HG02981 (cell line): ENCODE results near the gene NPHP1.
"Not testable (repeated sequence)": the region's sequence is repeated elsewhere in the genome, so short reads cannot be mapped to it uniquely, and the experiment has no call there.

Experiments used
- ATAC-seq: cut with Tn5 transposase; IDR thresholded peaks from one replicate; pipeline ENCODE4 v1.9.1; 2021; ENCODE audit warnings: mild to moderate bottlenecking, moderate library complexity; ENCODE audit not compliant: unreplicated experiment

The NPHP1 gene

DNA sequence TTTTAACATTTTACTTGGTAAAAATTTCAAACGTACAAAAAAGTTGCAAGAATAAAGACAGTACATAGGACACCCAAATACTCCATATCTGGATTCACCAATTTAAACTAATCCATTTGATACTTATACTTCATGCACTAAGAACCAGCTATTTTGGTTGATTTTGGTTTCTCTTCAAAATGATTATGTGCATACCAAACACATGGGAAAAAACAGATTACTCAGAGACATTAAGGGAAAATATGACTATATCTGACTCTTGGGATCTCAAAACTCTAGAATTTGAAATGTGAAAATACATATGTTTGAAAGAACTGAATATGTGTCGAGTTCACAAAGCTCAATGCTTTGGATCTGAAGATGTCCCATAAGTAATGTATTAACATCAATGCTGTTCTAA lies 73.6 kb downstream of the NPHP1 start:
- ATAC-seq: no peak

DNA sequence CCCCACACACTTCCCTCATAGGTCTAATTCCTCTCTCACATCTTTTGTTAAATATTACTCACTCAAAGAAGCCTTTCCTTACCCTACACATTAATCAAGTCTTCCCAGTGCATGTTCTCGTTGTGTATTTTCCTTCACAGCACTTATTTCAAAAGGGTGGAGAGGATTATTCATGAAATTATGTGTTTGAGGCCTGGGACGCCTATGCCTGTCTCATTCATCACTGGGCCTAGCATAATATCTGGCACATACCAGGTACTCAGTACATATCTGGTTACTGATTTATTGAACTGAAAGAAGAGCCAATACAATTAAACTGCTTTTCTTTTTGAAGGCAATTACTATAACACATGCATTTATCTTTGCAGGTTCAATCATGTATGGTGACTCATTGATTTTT lies 74.1 kb downstream of the NPHP1 start:
- no peak for ATAC-seq

DNA sequence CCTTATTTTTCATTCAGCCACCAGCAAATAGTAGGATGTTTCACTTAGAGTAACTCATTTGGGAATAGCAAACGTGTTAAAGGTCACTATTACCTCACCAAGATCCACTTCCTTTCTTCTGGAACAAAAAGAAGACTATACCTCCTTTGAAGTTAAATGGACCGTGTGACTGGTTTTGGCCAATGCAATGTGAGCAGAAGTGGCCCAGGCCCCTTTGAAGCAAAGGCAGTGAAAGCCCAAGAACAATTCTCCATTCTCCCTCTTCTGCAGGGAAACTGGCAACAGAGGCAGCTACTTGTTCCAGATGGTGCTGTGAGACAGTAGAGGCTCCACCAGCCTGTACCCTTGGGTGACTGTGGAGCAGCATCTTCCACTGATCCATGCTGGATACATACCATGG lies 77.9 kb downstream of the NPHP1 start:
- ATAC-seq: no peak

DNA sequence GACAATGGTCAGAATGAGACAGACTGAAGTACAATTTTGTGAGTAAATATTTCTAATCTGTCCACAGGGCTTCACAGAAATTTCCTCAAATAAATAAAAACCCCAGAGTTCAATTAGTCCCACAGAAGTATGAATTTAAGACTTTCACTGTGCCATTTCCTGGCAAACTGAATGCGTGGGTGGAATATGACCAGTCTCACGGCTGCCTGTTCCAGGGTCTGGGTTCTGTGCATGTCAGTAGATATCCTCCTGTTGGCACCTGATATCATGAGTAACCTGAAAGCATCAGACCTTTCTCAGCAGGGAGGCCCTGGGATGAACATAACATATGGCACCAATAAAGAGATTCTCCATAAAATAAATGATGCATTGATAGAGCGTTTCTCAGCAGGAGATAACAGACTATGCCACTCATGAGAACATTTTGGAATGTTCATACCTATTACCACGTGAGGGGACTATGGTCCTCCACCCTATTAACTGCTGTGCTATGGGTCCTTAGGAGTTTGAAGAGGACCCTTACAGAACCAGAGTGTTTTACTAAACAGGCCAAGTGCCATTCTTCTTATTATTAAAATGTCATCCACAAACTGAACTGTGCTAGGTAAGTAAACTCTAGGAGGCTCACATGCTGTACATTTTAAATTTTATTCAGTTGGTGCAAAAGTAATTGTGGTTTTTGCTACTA lies 78.6 kb downstream of the NPHP1 start:
- no peak for ATAC-seq

DNA sequence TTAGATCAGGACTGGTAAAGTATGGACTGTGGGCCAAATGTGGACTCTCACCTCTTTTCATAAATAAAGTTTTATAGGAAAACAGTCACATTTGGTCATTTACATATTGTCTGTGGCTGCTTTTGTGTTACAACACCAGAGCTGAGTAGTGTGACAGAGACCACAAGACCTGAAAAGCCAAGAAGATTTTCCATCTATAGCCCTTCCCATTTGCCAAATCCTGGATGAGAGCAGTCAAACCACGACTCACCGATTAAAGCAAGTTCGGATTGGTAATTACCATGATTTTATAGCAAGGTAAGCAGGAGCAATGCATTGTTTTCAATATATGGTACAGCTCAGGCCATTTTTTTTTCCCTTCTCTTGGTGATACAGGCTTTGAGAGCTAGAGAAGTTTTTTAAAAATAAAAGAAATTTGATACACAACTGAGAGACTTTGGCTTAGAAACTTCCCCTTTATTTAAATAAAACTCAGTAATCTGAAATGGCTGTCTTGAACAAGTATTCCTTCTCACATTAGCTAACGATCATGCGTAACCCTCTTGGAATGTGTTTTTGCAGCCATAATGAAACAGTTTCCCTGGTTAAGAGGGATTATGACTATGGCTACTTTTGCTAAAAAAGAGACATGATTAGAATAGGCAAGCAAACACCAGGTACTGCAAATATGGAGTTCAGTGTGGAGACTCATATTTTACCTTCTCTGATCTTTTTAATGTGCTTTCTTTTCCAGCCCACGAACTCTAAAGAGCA lies 79.7 kb downstream of the NPHP1 start:
- no peak for ATAC-seq

DNA sequence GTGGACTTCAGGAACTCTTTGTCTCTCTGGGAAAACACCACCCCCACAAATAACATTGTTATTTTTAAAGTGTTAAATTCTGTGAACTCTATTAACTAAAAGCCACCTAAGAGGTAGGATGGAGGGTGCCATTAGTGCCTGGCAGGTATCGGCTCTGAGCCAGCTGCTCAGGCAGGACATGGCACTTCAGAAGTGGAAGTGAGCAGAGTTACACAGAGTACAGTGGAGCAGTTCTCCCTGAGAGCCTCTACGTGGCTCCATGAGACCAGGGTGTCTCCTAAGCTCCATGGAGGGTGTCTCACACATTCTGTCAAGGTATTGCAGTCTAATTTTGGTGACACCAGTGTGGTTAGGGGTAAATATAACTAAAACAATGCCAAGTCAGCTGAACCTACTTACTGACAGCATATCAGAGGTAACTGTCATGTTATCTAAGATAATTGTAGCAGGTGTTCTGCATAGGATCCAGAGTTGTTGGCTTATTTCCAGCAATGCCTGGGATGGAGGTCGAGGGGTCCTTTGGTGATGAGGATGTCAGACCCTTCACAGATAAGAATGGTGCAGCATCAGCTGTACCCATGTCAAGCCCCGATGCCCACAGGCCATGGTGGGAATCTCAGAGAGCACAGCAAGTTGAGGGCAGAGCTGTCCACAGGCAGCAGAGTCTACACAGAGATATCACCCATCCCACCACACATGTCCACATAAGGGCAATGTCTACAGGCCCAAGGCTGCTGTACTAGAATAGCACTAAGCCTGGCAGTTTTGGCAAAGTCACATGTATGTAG lies 80.6 kb downstream of the NPHP1 start:
- ATAC-seq: no peak

DNA sequence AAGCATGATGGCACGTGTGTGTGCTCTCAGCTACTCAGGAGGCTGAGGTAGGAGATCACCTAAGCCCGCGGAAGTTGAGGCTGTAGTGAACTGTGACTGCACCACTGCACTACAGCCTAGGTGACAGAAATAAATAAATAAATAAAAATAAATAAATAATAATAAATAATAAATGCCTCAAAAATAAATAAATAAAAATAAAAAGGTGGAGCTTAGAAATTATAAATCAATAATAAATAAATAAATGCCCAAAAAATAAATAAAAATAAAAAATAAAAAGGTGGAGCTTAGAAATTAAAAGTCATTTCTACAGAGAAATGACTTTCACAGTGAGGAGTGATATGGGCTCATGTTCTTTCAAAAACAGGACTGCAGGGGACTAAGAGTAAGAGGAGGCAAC lies 83.2 kb downstream of the NPHP1 start:
- no peak for ATAC-seq

DNA sequence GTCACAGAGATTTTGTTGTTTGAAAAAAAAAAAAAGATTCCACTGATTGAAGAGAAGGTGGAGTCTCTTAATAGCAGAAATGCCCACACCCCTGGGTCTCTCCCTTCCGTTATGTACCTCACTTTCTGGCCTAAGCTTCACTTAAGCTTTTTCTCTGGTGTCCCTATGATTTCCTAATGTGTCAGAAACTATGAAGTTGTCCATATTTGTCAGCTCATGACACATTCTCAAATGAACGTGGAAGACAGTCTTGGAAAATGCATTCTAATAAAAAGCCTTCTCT lies 83.8 kb downstream of the NPHP1 start:
- ATAC-seq: no peak

DNA sequence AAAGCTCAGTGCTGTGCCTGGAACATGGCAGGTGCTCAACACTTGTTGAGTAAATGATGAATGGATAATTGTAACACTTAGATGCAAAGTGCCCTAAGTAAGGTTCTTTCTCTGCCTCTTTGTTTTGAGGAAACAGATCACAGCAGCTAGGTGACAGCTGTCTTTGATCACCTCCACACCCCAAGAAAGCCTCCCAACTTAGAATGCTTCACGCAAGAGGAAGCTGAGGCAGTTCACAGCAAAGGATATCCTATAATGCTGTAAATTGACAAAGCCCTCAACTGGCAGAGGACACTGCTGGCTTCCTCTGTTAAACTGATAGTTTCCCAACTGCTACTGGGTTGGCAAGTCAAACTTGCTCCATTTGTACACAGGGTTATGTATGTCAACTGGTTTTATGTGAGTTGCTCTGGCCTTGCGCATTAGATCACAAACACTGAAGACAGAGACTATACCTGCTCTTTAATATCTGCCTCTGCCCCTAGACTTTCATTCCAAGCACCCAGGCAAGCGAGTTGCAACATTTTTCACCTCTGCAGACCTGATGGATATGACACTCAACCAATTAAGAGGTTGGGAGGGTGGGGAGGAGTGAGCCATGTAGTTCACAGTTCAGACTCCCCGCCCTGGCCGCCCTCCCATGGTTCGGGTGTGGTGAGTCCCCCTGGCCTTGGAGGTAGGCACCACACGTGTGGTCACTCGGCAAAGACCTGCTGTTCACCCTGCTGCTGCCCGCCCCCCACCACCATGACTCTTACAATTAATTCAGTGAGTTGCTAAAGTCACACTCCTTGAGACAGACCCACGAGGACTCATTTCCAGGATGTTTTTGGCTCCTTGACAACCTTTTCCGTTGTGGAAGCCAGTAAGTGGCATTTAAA lies 84.4 kb downstream of the NPHP1 start:
- no peak for ATAC-seq

DNA sequence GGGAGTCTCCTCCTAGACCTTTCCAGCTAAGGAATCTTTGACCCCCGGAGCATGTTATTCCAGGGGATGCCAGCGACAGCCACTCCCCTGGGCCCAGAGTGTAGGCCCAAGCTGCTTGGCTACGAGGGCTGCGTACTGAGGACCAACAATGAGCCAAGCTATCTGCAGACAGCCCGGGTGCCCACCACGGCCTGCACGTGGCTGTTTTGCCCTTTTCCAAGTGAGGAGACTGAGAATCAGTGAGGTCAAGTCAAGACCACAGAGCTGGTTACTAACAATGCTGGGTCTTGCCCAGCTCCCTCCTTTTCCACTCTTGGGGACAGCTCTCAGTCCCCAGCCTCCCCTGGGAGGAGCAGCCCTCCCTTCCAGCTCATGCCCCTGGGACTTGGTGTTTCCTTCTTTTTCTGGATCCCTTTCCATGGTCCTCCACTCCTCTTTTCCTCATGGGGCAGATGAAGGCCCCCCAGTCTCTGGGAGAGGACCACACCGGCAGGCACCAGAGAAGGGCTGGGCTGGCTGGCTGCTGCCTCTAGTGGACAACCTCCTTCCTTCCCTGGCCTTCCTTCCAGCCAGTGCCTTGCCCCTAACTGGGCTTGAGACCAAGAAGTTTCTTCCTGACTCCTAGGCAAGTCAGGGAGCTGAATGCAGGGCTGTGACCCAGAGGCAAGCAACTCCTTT lies 88.6 kb downstream of the NPHP1 start:
- no peak for ATAC-seq

DNA sequence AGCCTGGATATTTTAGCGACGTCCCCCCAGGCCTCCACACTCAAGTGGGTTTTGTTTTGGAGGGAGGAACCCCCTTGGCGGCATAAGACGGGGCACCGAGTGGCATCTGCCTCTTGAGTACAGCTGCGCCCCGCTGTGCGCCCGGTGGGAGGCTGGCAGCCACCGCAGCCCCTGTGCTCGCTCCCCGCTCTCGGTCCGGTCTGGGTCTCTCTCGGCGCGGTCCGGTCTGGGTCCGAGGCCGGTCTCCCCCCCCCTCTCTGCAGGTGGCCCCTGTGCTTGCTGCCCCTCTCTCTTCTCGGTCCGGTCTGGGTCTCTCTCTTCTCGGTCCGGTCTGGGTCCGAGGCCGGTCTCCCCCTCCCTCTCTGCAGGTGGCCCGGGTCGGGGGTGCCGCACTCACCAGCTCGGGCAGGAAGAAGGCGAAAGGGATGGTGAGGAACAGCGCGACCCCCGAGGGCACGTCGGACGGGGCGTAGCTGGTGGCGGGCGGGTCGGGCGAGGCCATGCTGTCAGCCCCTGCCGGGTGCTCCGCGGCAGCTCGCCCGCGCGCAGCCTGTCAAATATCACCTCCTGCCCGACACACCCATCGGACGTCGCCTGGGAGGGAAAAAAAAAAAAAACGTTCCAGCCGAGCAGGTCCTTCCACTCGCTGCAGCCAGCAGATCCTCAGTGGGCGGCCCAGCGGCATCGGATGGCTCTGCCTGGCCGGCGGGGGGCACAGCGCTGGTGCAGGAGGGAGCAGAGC lies 89.4 kb downstream of the NPHP1 start, which contains the start of gene MALL:
MALL (minus strand) TSS at position 532 of the 742 bp plus-strand sequence; CDS start at position 502, 30 bp downstream.
- ATAC-seq: no peak

DNA sequence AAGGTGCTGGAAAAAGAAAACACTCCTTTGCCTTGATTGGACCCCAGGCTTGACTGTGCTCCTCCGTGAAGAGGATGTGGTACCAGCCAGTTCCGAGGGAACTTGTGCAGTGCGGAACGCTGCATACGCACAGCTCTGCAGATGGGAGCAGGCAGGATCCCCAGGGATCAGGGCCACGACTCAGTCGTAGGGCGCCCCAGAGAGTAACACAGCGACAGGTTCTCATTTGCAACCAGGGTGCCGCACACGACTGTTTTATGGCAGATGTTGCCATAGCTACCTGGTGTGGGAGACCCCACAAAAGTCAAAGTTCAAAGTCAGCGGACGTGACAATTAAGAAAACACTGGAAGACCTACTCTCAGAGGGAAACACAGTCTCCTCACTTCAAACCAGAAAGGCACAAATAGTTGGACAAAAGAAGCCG lies 90.0 kb downstream of the NPHP1 start:
- no peak for ATAC-seq

DNA sequence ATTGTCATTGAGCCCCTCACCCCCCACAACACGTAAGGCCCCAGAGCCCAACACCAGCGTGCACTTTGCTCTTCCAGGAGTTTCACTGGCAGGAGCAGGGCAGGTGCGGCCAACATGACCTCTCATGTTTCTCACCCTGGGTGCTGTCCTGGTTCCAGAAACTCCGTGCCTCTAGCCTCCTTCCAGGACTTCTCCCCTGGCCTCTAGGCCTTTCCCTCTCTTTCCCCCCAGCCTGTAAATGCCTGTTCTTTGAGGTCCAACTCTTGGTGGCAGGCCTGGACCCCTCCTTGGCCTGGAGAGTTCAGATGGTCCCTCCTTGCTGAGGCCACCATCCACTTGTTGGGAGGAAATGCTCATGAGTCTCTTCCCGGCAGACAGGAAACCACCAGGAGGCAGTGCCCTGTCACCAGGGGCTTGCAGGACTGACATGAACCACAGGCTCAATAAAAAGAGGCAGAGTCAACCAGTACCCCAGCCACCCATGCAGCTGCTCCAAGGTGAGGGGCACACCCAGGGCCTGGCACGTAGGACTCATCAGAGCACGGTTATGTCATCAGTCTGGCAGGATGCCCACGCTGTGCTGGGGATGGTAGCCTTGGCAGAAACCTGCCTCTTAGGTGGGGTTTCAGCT lies 90.7 kb downstream of the NPHP1 start:
- no peak for ATAC-seq

DNA sequence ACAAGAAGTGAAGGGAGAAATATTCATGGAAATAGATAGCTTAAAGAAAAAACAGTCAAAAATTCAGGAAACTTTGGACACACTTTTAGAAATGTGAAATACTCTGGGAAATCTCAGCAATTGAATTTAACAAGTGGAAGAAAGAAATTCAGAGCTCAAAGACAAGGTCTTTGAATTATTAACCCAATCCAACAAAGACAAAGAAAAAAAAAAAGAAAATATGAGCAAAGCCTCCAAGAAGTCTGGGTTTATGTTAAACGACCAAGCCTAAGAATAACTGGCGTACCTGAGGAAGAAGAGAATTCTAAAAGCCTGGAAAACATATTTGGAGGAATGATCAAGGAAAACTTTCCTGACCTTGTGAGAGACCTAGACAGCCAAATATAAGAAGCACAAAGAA lies 96.5 kb downstream of the NPHP1 start:
- not testable (repeated sequence) for ATAC-seq

DNA sequence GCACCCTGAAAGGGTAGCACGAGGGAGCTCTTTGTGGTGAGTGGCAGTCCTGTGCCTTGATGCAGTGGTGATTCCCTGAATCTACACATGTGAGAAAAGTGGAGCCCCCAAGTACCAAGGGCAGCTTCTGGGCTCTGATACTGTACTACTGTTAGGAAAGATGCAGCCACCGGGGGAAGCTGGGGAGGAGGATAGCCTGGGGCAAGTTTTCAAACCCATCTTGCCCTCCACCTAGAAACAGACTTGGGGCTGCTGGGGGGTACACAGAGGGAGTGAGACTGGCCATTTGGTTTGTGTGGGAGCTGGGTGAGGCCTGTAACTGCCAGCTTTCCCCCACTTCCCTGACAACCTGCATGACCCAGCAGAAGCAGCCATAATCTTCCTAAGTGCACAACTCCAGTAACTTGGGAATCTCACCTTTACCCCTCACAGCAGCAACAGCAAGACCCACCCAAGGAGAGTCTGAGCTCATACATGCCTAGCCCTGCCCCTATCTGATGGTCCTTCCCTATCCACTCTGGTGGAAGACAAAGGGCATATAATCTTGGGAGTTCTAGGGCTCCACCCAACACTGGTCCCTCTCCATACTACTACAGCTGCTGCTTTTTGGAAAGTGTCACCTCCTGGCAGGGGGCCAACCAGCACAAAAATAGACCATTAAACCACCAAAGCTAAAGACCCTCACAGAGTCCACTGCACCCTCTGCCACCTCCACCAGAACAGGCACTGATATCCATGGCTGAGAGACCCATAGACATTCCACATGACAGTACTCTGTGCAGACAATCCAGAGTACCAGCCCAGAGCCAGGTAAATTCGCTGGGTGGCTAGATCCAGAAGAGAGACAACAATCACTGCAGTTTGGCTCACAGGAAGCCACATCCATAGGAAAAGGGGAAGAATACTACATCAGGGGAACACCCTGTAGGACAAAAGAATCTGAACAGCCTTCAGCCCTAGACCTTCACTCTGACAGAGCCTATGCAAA lies 97.4 kb downstream of the NPHP1 start:
- ATAC-seq: no peak

DNA sequence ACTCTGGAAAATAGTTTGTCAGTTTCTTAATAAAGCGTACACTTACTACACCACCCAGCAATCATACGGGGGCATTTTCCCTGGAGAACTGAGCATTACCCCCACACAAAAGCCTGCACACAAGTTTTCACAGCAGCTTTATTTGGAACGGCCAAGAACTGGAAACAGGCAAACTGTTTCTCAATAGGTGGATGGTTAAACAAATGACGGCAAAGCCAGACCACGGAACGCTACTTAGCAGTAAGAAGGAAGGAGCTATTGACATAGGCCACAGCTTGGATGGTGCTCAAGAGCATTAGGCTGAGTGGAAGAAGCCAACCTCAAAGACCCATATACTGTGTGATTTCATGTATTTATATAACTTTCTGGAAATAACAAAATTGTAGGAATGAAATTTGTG lies 98.2 kb downstream of the NPHP1 start:
- no peak for ATAC-seq

DNA sequence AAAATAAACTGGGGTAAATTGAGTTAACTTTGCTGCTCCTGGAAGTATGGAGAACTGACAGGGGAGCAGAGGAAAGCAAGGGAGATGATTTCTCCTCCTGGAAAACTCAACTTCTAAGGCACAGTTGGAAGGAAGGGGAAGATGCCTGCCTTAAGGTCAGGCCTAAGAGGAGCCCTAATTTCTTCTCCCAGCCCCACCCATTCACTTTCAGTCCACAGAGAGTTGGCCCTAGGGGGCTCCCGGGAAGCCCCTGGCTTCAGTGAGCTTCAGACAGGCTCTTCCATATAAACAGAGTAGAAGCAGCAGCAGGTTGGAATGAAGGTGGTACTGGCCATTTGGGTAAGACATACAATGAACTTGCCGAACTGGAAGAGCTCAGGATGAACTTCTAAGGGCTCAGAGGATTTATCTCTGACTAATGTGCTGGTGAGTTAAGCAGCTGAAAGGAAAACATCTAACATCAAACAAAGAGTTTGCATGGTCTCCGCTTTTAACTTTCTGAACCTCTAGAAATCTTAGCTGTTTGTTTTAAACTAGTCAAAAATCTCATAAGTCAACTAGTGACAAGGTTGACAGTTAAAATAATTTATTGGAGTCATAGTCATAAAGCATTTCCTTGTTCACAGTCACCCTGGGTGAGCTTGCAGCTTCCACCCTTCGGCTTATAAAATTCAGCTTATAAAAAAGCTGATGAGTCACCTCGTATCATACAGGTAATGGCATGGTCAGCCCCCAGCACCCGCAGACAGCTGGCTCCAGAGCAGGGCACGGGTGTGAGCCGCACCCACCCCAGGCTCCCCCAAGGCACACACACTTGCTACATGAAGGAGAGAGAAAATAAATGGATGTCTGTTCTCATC lies 99.0 kb downstream of the NPHP1 start:
- ATAC-seq: no peak
